Fibroblast of villous mesenchyme (primary cell): Measurements from ENCODE around the gene PYDC2. TPM values are rescaled to one million over a fixed set of nuclear protein-coding genes. Genes with fewer than 3 reads are reported as not detected.

Source experiments
- DNase-seq: peaks from one replicate; pipeline ENCODE4 v3.0.0-alpha.2; 2010; ENCODE audit warnings: low read depth
- H3K4me3 ChIP-seq: 2 replicates; pipeline ENCODE4 v1.5.1; 2011; ENCODE audit warnings: low read depth, mild to moderate bottlenecking, low read length
- CTCF ChIP-seq: IDR thresholded peaks from 2 replicates; pipeline ENCODE4 v1.5.1; 2012; ENCODE audit warnings: low read depth, mild to moderate bottlenecking, low read length; ENCODE audit not compliant: insufficient read depth
- total RNA-seq: library from RNA; depleted of rRNA; stranded (reverse); fragments of >200 nt; gene quantifications from 2 replicates; pipeline ENCODE4 v1.2.3, GENCODE V29; 2012

The PYDC2 gene
- total RNA-seq, 1 donor: not detected

- DNase-seq: no peak
- TF ChIP-seq CTCF: no peak
- H3K4me3 ChIP-seq: no peak overlapping the region
These were observed 26.9 kb upstream of the PYDC2 start for GRCh38 chr3:191434024-191434423.

- TF ChIP-seq CTCF: no peak
- DNase-seq: no peak
- no peak overlapping the region for H3K4me3 ChIP-seq
These were observed 25.0 kb upstream of the PYDC2 start for GRCh38 chr3:191435981-191436380.

- no peak for DNase-seq
- H3K4me3 ChIP-seq: no peak overlapping the region
- TF ChIP-seq CTCF: no peak
These were observed 22.7 kb upstream of the PYDC2 start for GRCh38 chr3:191438150-191438814.

GRCh38 chr3:191440532-191440931 is 20.4 kb upstream of the PYDC2 start:
- DNase-seq: no peak
- H3K4me3 ChIP-seq: no peak overlapping the region
- no peak for TF ChIP-seq CTCF

- no peak for TF ChIP-seq CTCF
These were observed 19.3 kb upstream of the PYDC2 start for GRCh38 chr3:191441687-191442086.

GRCh38 chr3:191444569-191444968 is 16.4 kb upstream of the PYDC2 start:
- no peak overlapping the region for H3K4me3 ChIP-seq
- no peak for TF ChIP-seq CTCF
- no peak for DNase-seq

More at GRCh38 chr3:191441687-191442086, 19.3 kb upstream of the PYDC2 start:
- no peak overlapping the region for H3K4me3 ChIP-seq
- no peak for DNase-seq

GRCh38 chr3:191449256-191449655 is 11.7 kb upstream of the PYDC2 start:
- H3K4me3 ChIP-seq: no peak overlapping the region
- TF ChIP-seq CTCF: no peak
- no peak for DNase-seq
